Daoy (cell line): ENCODE measurements around the gene METTL24. TPM values are rescaled to one million over a fixed set of nuclear protein-coding genes. Genes with fewer than 3 reads are reported as not detected.
"Not testable (repeated sequence)": the region's sequence is repeated elsewhere in the genome, so short reads cannot be mapped to it uniquely, and the experiment has no call there.

Experiments
- DNase-seq: peaks from one replicate; pipeline ENCODE4 v3.0.0-alpha.2; 2015; ENCODE audit warnings: low read depth
- total RNA-seq: library from RNA; depleted of rRNA; stranded (reverse); fragments of >200 nt; shearing (Covaris generic); gene quantifications from 2 replicates; pipeline ENCODE4 v1.2.3, GENCODE V29; 2014

Gene METTL24
- total RNA-seq, 1 experiment from 2014 or later, result not detected

DNA sequence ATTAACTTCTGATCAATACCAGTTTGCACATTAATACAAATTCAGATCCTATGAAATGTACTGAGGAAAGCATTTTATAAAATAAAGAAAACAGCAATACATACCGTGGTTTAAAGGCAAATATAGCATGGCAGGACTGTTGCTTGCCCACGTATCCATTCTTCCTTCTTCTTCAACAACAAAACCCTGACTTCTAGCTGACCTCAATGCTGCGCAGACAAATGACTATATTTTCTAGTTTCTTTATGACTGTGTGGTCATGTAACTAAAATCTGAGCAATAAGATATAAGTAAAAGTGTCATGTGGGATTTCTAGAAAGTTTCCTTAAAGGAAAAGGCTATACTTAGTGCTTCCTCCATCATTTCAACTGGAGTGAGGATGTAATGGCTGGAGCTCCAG, 92.9 kb downstream of the METTL24 start:
- DNase-seq, result no peak

GRCh38 chr6:110256366-110256765, 101.8 kb downstream of the METTL24 start:
- DNase-seq, result no peak

GRCh38 chr6:110255211-110255750, 102.9 kb downstream of the METTL24 start:
- DNase-seq, result no peak

DNA sequence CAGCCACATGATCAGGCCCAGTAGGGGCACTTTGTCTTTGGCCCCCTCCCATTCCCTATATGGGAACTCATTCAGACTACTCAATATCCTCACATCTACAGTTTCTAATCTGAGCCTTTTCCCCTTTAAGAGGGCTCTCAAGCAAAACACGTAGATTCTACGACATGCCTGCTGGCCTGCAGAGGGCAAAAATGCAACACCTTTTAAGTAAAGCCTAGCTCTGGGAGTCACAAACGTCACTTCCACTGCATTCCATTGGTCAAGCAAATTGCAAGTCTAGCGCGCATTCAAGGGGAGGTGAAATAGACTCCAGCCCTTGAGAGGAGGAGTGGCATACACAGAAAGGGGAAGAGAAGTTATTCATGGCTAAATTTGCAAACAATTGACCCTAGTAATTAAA, 107.3 kb downstream of the METTL24 start:
- DNase-seq, result no peak

- DNase-seq, result no peak
Measured at GRCh38 chr6:110250058-110250457, 108.1 kb downstream of the METTL24 start.

DNA sequence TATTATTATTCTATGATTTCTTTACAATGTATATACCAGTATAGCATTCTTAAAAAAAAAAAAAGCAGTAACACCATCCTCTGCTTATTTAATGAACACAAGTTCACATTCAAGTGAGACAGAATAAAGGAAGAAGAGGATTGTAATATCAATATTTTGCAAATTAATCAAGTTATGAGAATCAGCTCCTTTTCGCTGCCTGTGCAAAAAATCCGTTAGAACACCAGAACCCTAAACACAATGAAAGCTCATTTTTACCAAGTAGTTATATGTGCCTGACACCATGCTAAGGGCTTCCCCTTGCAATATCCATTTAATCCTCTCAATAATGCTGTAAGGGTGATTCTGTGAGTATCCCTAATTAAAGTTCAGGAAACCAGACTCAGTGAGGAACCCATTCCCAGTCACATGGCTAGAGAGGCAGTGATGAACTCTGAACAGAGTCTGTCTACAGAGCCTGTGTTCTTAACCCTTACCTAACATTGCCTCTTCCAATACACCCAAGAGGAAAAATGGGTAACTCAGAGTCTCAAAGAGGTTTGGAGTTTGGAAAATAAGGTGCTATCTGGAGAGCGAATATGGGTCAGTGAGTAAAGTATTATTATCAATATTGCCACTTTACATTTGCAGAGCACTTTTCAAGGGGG, 111.1 kb downstream of the METTL24 start:
- DNase-seq, result no peak

DNA sequence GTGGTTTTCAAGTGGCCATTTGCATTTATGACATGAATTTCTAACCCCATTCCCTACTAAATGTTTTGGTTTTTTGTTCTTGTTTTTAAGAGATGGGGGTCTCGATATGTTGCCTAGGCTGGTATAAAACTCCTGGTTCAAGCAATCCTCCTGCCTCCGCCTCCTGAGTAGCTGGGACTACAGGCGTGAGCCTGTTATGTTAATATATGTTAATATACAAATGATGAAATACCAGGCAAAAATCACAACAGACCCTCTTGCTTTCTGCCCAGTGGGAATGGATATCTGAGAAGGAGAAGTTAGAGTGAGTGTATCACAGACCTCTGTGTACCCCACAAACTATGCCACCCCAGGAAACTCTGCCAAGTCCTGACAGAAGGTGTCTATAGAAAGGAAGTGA, 111.8 kb downstream of the METTL24 start:
- DNase-seq, result no peak

GRCh38 chr6:110244621-110245020, 113.5 kb downstream of the METTL24 start:
- DNase-seq, result not testable (repeated sequence)

GRCh38 chr6:110239526-110240274, 118.4 kb downstream of the METTL24 start:
- DNase-seq, result no peak

DNA sequence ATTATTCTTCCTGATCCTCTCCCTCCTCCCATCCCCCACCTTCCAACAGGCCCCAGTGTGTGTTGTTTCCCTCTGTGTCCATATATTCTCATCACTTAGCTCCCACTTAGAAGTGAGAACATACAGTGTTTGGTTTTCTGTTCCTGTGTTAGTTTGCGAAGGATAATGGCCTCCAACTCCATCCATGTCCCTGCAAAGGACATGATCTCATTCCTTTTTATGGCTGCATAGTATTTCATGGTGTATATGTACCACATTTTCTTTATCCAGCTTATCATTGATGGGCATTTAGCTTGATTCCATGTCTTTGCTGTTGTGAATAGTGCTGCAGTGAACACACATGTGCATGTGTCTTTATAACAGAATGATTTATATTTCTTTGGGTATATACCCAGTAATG, 122.1 kb downstream of the METTL24 start:
- DNase-seq, result not testable (repeated sequence)

DNA sequence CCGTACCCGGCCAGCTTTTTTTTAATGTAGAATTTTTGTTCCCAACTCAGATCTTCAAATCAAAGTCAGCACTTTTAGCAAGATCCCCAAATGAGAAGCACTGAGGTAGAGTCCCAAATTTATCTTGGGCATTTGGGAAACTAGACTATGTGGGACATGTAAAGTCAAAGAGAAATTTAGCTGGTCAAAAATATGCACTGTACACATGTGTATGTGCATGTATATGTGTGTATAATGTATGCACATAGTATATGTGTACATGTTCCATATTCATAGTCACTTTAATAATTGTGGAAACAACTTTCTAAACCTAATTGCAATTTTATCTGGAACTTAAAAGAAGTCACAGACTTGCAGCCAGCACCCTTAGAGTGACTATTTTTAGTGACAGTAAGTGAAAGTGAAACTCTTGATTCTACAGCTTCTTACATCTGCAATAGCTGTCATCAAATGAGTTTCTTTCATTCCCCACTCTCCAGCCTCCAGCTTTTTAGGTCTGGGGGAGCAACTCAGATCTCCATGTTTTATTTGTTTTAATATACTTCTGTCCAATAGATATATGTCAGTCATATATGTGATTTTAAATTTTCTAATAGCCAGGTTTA, 124.3 kb downstream of the METTL24 start:
- DNase-seq, result no peak

DNA sequence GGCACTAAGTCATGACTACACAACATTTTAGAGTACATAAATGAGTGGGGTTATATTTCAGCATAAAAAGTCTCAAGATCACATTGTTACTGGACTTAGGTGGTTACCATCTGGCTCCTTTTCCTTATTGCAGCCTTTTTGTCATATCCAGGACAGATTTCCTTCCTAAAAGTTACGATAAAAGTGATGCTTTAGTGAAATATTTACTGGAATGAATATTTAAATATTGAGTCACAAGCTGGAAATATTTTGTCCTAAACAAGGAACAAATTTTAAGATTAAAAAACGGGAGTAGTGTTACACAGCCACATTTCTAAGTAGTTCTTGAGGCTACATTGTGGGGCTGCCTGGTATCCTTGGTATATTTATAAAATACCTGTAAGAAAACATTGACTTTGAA, 125.7 kb downstream of the METTL24 start:
- no peak for DNase-seq

GRCh38 chr6:110226261-110226660, 131.9 kb downstream of the METTL24 start:
- no peak for DNase-seq

- DNase-seq, result no peak
Measured at GRCh38 chr6:110221738-110222137, 136.4 kb downstream of the METTL24 start.

- no peak for DNase-seq
Measured at GRCh38 chr6:110217266-110217665, 140.9 kb downstream of the METTL24 start.

DNA sequence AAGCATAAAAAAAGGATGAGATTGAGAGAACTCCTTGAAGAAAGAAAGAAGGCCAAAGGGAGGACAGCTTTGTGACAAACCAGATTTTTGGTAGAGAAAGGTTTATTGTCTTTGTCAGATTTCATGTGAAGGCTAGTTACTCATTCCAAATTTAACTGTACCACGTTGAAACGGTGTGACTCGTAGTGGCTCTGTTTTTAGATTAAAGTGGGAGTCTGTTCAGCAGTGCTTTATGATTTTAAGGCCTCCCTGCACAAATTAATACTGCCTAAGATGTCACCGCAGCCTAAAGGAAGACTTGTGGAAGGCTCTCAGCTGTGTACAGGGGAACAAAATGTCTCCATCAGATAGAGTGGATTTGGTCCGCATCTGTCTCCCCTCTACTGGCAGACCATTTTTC, 142.0 kb downstream of the METTL24 start:
- no peak for DNase-seq

GRCh38 chr6:110214338-110214737, 143.8 kb downstream of the METTL24 start:
- DNase-seq, result no peak

DNA sequence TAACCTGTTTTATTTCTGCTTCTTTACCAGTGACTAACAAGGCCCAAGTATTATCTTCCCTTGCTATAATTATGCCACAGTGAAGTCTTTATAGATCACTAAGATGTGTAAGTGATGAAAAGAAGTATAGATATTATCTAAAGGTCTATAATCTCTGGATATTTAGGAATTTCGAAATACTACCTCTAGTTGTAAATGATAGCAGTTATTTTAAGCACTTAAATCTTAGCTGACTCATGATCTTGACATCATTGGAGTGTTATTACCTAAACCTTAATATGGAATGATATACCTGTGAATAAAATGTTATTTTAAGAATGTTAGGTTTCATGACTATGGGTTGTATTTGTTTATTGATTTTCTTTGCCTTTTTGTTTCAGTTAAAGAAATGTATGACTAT, 146.4 kb downstream of the METTL24 start:
- no peak for DNase-seq

GRCh38 chr6:110207652-110208051, 150.5 kb downstream of the METTL24 start:
- no peak for DNase-seq

DNA sequence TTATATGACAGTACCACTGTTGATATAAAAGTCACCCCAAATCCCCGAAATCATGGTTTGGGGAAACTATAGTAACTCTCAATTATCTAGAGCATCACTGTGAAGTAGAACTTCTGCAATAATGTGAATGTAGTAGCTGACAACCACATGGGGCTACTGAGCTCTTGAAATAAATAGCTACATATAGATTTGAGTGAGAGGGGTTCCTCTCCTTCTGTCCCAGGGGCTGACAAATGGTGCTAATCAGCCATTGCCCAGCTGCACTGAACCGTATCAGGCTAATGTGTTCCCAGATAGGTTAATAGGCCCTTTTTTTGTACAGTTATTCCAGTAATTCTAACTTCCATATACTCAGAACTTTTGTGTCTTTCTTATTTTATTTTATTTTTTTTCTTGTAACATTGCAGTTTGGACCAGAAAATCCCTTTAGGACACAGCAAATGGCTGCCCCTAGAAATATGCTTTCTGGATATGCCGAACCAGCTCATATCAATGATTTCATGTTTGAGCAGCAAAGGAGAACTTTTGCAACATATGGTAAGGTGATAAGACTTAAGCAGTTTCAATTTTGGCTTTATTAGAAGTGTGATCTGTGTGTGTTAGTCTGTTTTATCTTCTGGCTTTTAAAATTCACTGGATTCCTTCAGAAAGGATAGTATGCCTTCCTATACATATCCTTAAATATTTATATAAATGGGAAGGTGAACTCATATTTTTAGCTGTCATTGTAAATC, 156.8 kb downstream of the METTL24 start:
- no peak for DNase-seq

DNA sequence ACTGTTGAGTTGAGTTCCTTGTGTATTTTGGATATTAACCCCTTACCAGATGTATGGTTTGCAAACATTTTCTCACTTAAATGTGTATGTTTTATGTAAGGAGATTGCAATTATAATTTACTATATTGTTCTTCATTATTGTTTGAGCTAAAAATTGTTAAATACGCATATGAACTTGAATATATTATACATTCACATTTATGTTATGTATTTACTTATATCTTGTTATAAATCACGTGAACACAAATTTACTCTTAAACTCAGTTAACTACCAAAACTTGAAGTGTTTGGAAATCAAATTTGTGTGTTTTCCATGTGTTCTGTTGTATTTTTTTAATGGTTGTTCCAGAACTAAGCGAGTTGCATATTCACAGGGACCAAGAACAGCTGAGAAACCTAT, 159.6 kb downstream of the METTL24 start:
- no peak for DNase-seq

GRCh38 chr6:110196874-110197273, 161.3 kb downstream of the METTL24 start:
- DNase-seq, result no peak
